Spleen (tissue), 13 donors: ENCODE data around the gene OR2K2. TPM values are rescaled to one million over a fixed set of nuclear protein-coding genes. Genes with fewer than 3 reads are reported as not detected.

Experiments
- DNase-seq: peaks from one replicate; pipeline ENCODE4 v3.0.0-alpha.2; 2020
- H3K27ac ChIP-seq, 8 donors: fragments of 200-600 bp; sonication (generic) in 7 of 8; 1 replicate in 4 of 8; 2 replicates in 4 of 8; pipeline versions ENCODE4 v1.5.0 to v1.8.0; 2016 to 2021; ENCODE audit warnings: inconsistent platforms in 4 of 8, mild to moderate bottlenecking in 4 of 8, moderate library complexity in 1 of 8
- H3K27me3 ChIP-seq, 7 donors: fragments of 200-600 bp; sonication (generic) in 6 of 7; replicated peaks in 1 of 7; 1 replicate in 4 of 7; 2 replicates in 3 of 7; pipeline versions ENCODE4 v1.5.0 to v1.8.0; 2016 to 2021; ENCODE audit warnings: inconsistent platforms in 3 of 7, mild to moderate bottlenecking in 1 of 7
- H3K36me3 ChIP-seq, 6 donors: fragments of 200-600 bp; sonication (generic) in 5 of 6; 1 replicate in 4 of 6; 2 replicates in 2 of 6; pipeline versions ENCODE4 v1.5.0 to v1.8.0; 2016 to 2021; ENCODE audit warnings: inconsistent platforms in 2 of 6
- H3K4me1 ChIP-seq, 6 donors: fragments of 200-600 bp; sonication (generic) in 5 of 6; 1 replicate in 3 of 6; 2 replicates in 3 of 6; pipeline versions ENCODE4 v1.5.0 to v1.8.0; 2016 to 2021; ENCODE audit warnings: inconsistent platforms in 3 of 6
- H3K4me3 ChIP-seq, 8 donors: fragments of 200-600 bp; sonication (generic) in 7 of 8; 1 replicate in 4 of 8; 2 replicates in 4 of 8; pipeline versions ENCODE4 v1.5.0 to v1.8.0; 2016 to 2021; ENCODE audit warnings: inconsistent platforms in 4 of 8, mild to moderate bottlenecking in 4 of 8, moderate library complexity in 2 of 8
- H3K9me3 ChIP-seq, 8 donors: fragments of 200-600 bp; sonication (generic) in 7 of 8; 1 replicate in 4 of 8; 2 replicates in 4 of 8; pipeline versions ENCODE4 v1.5.0 to v1.8.0; 2016 to 2021; ENCODE audit warnings: inconsistent platforms in 4 of 8
- CTCF ChIP-seq, 11 experiments: fragments of 200-600 bp in 7 of 11; fragments of 450-650 bp in 4 of 11; sonication (generic) in 4 of 11; IDR thresholded peaks in 8 of 11; conservative IDR thresholded peaks in 3 of 11; 1 replicate in 7 of 11; 2 replicates in 4 of 11; pipeline versions ENCODE4 v1.4.0 to v1.8.0; 2016 to 2021; ENCODE audit warnings: antibody characterized with exemption in 11 of 11, inconsistent platforms in 4 of 11, mild to moderate bottlenecking in 1 of 11
- POLR2A ChIP-seq, 3 donors: fragments of 450-650 bp; IDR thresholded peaks; one replicate each; pipeline ENCODE4 v1.5.1; 2017; ENCODE audit warnings: antibody characterized with exemption in 3 of 3, mild to moderate bottlenecking in 1 of 3
- POLR2AphosphoS5 ChIP-seq, 3 donors: sonication (generic); formaldehyde crosslinking; IDR thresholded peaks; one replicate each; pipeline ENCODE4 v1.5.1; 2017; ENCODE audit warnings: antibody characterized with exemption in 3 of 3
- WGBS, 5 donors: extraction: QIAGEN DNeasy Blood & Tissue Kit in 3 of 5; methylation state at CpG; one replicate each; pipeline versions ENCODE4 v1.1.5 to v1.1.7; 2013 to 2018; 5-methylcytosine and 5-hydroxymethylcytosine counted together
- intact Hi-C: fragments of 100-400 bp; cut with DNase I; formaldehyde crosslinking; loops from one replicate; pipeline ENCODE4 v1.15.0; 2023; ENCODE audit warnings: low total_unique reads
- long read RNA-seq, 2 donors: transcript quantifications; one replicate each; lab custom pipeline, GENCODE V29; 2026
- polyA plus RNA-seq, 3 donors: library from polyadenylated mRNA; stranded (reverse); fragments of 200-250 nt; gene quantifications; one replicate each; pipeline ENCODE4 v1.2.1, GENCODE V29; 2013
- total RNA-seq, 7 donors: library from RNA; depleted of rRNA in 3 of 7; stranded (reverse); fragments of >200 nt in 3 of 7; fragmentation: NEBNext Ultra II Directional in 4 of 7; extraction: Animal tissue kit (Norgen Biotek cat#: 25700) in 4 of 7; gene quantifications; one replicate each; pipeline versions ENCODE4 v1.1.0 to v1.2.1, GENCODE V29; 2016 to 2021
- donor health status: healthy with polysubstance abuse.
- donor health status: DM: no; HTN: no; CAD: no; lungs with moderate emphysema.
- donor health status: DM: no; HTN: no; CAD: no.
- donor health status: Bipolar disorder and iron deficiency.
- donor health status: healthy.
- donor health status: DM: no; HTN: no; CAD: no.
- donor health status: DM: yes; HTN: yes; CAD: no.

Gene OR2K2, protein sequence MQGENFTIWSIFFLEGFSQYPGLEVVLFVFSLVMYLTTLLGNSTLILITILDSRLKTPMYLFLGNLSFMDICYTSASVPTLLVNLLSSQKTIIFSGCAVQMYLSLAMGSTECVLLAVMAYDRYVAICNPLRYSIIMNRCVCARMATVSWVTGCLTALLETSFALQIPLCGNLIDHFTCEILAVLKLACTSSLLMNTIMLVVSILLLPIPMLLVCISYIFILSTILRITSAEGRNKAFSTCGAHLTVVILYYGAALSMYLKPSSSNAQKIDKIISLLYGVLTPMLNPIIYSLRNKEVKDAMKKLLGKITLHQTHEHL
- total RNA-seq (not detected), polyA plus RNA-seq (not detected)
- long read RNA-seq, donor 1: 0 reads
- long read RNA-seq, donor 2: 0 reads

DNA sequence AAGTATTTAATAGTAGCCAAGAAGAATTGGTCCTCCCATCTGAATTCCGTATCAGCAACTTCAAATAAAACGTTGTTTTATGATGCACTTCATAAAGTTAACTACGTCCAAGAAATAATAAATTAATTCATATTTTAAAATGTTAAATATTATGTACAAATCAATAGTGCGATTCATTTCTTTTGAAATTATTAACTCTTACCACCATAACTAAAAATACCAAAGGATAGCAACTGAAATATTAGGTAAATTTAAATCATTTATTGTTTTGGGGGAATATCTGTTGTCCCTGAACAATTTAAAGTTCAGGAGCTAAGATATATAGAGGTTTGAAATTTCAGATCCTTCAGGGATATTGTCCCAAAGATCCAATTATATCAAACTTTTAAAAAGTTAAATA, at the start of gene OR2K2:
Gene OR2K2 (minus strand): TSS at position 101 of the 400 bp plus-strand sequence. CDS start 1,791 bp downstream, outside the sequence.
- H3K27ac ChIP-seq: no peak within 1 kb of the TSS
- 83 to 91% (median 88%) methylated on average over 4 of the region's 4 CpGs for WGBS, 5 donors

GRCh38 chr9:111375817-111376564, 46.0 kb upstream of the OR2K2 start:
- intact Hi-C loops: no loop called here
- Histone ChIP-seq H3K27ac (no peak overlapping the region), H3K27me3 (no peaks in the 10 kb centered on the region), H3K4me1 (no peaks in the 10 kb centered on the region), H3K36me3 (peaks cover under 1 to 100% (median 61%) of the 10 kb centered on the region in 6 donors), H3K4me3 (no peak overlapping the region), H3K9me3 (no peaks in the 10 kb centered on the region)
- DNase-seq: no peak
- TF ChIP-seq POLR2AphosphoS5 (IDR thresholded peaks at IDR 0.05) (no peak), CTCF (IDR thresholded peaks at IDR 0.05 in 8 of 11, conservative IDR thresholded peaks at IDR 0.05 in 3 of 11) (no peak), POLR2A (IDR thresholded peaks at IDR 0.05) (no peak)
- WGBS, 5 donors: 97 to 100% (median 98%) methylated on average over 3 of the region's 3 CpGs

More for the DNA sequence above, at the start of gene OR2K2:
- no peak for DNase-seq
- no peak within 1 kb of the TSS for H3K4me3 ChIP-seq
- no peaks in the 10 kb centered on the region for H3K36me3 ChIP-seq
- H3K27me3 ChIP-seq: peaks cover 0 to 8% (median 0%) of the 10 kb centered on the region in 7 donors
- TF ChIP-seq POLR2AphosphoS5 (IDR thresholded peaks at IDR 0.05) (no peak), POLR2A (IDR thresholded peaks at IDR 0.05) (no peak), CTCF (IDR thresholded peaks at IDR 0.05 in 8 of 11, conservative IDR thresholded peaks at IDR 0.05 in 3 of 11) (no peak)
- no peaks in the 10 kb centered on the region for H3K4me1 ChIP-seq
- intact Hi-C loops: no loop called here
- H3K9me3 ChIP-seq: no peaks in the 10 kb centered on the region

GRCh38 chr9:111375062-111375461, 45.0 kb upstream of the OR2K2 start:
- no peak for DNase-seq
- WGBS, 5 donors: 90 to 99% (median 91%) methylated on average over 2 of the region's 2 CpGs
- H3K27ac ChIP-seq: no peak overlapping the region
- H3K36me3 ChIP-seq: peaks cover 6 to 100% (median 66%) of the 10 kb centered on the region in 6 donors
- no peaks in the 10 kb centered on the region for H3K9me3 ChIP-seq
- TF ChIP-seq POLR2AphosphoS5 (IDR thresholded peaks at IDR 0.05) (no peak), CTCF (IDR thresholded peaks at IDR 0.05 in 8 of 11, conservative IDR thresholded peaks at IDR 0.05 in 3 of 11) (no peak), POLR2A (IDR thresholded peaks at IDR 0.05) (no peak)
- no peak overlapping the region for H3K4me3 ChIP-seq
- intact Hi-C loops: no loop called here
- H3K27me3 ChIP-seq: no peaks in the 10 kb centered on the region
- H3K4me1 ChIP-seq: no peaks in the 10 kb centered on the region

DNA sequence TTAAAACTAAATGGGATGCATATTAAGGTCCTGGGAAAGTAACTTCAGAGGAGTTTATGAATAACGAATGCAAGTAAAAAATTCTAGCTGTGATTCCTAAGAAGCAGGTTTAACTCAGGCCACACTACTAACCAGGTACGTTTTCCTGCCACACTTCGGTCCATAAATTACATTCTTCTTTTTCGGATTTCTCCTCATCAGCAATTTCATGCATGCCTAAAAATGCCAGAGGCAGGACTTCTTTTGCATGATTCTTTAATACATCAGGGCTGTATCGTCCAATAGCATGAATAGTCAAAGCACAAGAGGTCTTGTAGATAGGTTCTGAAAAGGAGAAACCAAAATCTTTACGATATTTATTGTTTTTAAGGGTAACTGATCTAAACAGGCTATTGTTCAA, 42.3 kb upstream of the OR2K2 start:
- Histone ChIP-seq H3K27ac (no peak overlapping the region), H3K27me3 (no peaks in the 10 kb centered on the region), H3K9me3 (no peaks in the 10 kb centered on the region), H3K4me3 (no peak overlapping the region), H3K36me3 (peaks cover 7 to 100% (median 74%) of the 10 kb centered on the region in 6 donors), H3K4me1 (no peaks in the 10 kb centered on the region)
- TF ChIP-seq CTCF (IDR thresholded peaks at IDR 0.05 in 8 of 11, conservative IDR thresholded peaks at IDR 0.05 in 3 of 11): no peak
- TF ChIP-seq POLR2A (IDR thresholded peaks at IDR 0.05): no peak
- TF ChIP-seq POLR2AphosphoS5 (IDR thresholded peaks at IDR 0.05): no peak
- WGBS, 5 donors: 94 to 97% (median 97%) methylated on average over 6 of the region's 6 CpGs
- intact Hi-C loops: no loop called here
- DNase-seq: no peak
